HG03469 (cell line): ENCODE results near the gene EMC7.
A peak's percentile ranks its signal among the peaks of the same experiment; 100 is the strongest.

Experiments used
- ATAC-seq: cut with Tn5 transposase; IDR thresholded peaks from one replicate; pipeline ENCODE4 v1.9.1; 2021; ENCODE audit warnings: mild to moderate bottlenecking, moderate library complexity, moderate number of reproducible peaks; ENCODE audit not compliant: unreplicated experiment

EMC7 gene

GRCh38 chr15:34039790-34040113, 61.9 kb downstream of the EMC7 start:
- no peak for ATAC-seq

- ATAC-seq = peak; percentile 17
Observed at GRCh38 chr15:34038871-34039789, 62.5 kb downstream of the EMC7 start, which contains the start of gene AVEN. Gene AVEN, minus strand, starts transcription at chr15:34039204. Its CDS starts 158 bp downstream, at chr15:34039046.

- peak; percentile 55 for ATAC-seq
Observed at GRCh38 chr15:34038023-34038870, 63.4 kb downstream of the EMC7 start.
